Ascending aorta (tissue), 2 donors: Measurements from ENCODE around the gene PANX1. TPM values are rescaled to one million over a fixed set of nuclear protein-coding genes. Genes with fewer than 3 reads are reported as not detected.

ENCODE experiments used
- DNase-seq, 2 donors: peaks; one replicate each; pipeline ENCODE4 v3.0.0-alpha.2; 2019; ENCODE audit warnings: low spot score in 2 of 2
- H3K27ac ChIP-seq, 2 donors: fragments of 200-600 bp; sonication (generic); one replicate each; pipeline ENCODE4 v1.5.1; 2016 to 2017; ENCODE audit warnings: mild to moderate bottlenecking in 1 of 2
- H3K27me3 ChIP-seq: fragments of 200-600 bp; sonication (generic); one replicate; pipeline ENCODE4 v1.5.1; 2017
- H3K36me3 ChIP-seq, 2 donors: fragments of 200-600 bp; sonication (generic); one replicate each; pipeline ENCODE4 v1.5.1; 2016
- H3K4me1 ChIP-seq, 2 donors: fragments of 200-600 bp; sonication (generic); one replicate each; pipeline ENCODE4 v1.5.1; 2016 to 2017; ENCODE audit warnings: mild to moderate bottlenecking in 1 of 2
- H3K4me3 ChIP-seq, 2 donors: fragments of 200-600 bp; sonication (generic); one replicate each; pipeline ENCODE4 v1.5.1; 2016 to 2017; ENCODE audit warnings: mild to moderate bottlenecking in 1 of 2
- H3K9me3 ChIP-seq, 2 donors: fragments of 200-600 bp; sonication (generic); one replicate each; pipeline ENCODE4 v1.5.1; 2016
- intact Hi-C: fragments of 100-400 bp; cut with DNase I; formaldehyde crosslinking; loops from one replicate; pipeline ENCODE4 v1.15.1; 2023
- total RNA-seq: library from RNA; depleted of rRNA; stranded (reverse); fragments of >200 nt; gene quantifications from one replicate; pipeline ENCODE4 v1.1.0, GENCODE V29; 2016
- TF ChIP-seq, protein P1 (sequence below), 3 experiments: fragments of 200-600 bp in 2 of 3; fragments of 450-650 bp in 1 of 3; sonication (generic) in 2 of 3; IDR thresholded peaks; one replicate each; pipeline ENCODE4 v1.5.1; 2016 to 2019; ENCODE audit warnings: antibody characterized with exemption in 3 of 3, mild to moderate bottlenecking in 1 of 3, moderate library complexity in 1 of 3

The PANX1 gene
- total RNA-seq, 1 donor from 2014 or later = 24.4 TPM

DNA sequence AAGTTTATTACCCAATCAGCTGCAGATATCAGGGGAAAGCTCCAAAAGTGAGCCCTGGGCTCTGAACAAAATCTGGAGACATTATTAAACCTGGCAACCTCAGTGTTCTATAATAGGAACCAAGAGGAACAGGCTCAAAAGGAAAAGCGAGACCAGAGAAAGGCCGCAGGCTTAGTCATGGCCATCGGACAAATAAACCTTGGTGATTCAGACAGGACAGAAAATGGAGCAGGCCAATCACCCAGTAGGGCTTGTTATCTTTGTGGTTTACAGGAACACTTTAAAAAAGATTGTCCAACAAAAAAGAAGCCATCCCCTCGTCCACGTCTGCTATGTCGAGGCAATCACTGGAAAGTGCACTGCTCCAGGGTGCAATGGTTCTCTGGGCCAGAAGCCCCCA lies 7.7 kb upstream of the PANX1 start:
- H3K27ac ChIP-seq = no peak overlapping the region
- intact Hi-C loops = no loop called here
- no peaks in the 10 kb centered on the region for H3K27me3 ChIP-seq
- H3K4me3 ChIP-seq = no peak overlapping the region
- no peaks in the 10 kb centered on the region for H3K36me3 ChIP-seq
- TF ChIP-seq, protein P1, sequence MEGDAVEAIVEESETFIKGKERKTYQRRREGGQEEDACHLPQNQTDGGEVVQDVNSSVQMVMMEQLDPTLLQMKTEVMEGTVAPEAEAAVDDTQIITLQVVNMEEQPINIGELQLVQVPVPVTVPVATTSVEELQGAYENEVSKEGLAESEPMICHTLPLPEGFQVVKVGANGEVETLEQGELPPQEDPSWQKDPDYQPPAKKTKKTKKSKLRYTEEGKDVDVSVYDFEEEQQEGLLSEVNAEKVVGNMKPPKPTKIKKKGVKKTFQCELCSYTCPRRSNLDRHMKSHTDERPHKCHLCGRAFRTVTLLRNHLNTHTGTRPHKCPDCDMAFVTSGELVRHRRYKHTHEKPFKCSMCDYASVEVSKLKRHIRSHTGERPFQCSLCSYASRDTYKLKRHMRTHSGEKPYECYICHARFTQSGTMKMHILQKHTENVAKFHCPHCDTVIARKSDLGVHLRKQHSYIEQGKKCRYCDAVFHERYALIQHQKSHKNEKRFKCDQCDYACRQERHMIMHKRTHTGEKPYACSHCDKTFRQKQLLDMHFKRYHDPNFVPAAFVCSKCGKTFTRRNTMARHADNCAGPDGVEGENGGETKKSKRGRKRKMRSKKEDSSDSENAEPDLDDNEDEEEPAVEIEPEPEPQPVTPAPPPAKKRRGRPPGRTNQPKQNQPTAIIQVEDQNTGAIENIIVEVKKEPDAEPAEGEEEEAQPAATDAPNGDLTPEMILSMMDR (IDR thresholded peaks at IDR 0.05) = no peak
- no peak for DNase-seq
- H3K9me3 ChIP-seq = no peaks in the 10 kb centered on the region
- peaks cover 0 to 7% of the 10 kb centered on the region in 2 donors for H3K4me1 ChIP-seq

DNA sequence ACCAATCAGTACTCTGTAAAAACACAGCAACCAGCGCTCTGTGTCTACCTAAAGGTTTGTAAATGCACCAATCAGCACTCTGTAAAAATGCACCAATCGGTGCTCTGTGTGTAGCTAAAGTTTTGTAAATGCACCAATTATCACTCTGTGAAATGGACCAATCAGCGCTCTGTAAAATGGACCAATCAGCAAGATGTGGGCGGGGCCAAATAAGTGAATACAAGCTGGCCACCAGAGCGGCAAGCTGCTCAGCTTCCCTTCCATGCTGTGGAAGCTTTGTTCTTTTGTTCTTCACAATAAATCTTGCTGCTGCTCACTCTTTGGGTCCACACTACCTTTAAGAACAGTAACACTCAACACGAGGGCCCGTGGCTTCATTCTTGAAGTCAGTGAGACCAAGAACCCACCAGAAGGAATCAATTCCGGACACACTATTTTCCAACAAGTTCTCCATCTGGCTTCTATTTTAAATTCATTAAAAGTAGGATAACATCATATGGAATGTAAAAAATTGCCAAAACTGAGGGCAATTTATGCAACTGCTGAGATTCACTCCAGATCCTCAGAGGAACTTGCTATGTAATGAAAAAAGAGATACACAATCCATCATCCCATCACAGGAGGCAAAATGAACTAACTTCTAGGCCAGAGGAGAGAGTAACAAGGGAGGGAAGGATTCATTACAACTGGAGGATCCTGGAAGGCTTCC lies 3.1 kb upstream of the PANX1 start:
- TF ChIP-seq, protein P1 (IDR thresholded peaks at IDR 0.05) = no peak
- Histone ChIP-seq H3K27ac (no peak overlapping the region), H3K4me3 (no peak overlapping the region), H3K36me3 (no peaks in the 10 kb centered on the region), H3K9me3 (no peaks in the 10 kb centered on the region), H3K27me3 (no peaks in the 10 kb centered on the region), H3K4me1 (peaks cover 0 to 11% of the 10 kb centered on the region in 2 donors)
- intact Hi-C loops = loop anchor here (5.0 kb wide), 1 partner anchor 383 kb away; the partner anchor contains the start of genes C11orf54 and TAF1D
- no peak for DNase-seq

DNA sequence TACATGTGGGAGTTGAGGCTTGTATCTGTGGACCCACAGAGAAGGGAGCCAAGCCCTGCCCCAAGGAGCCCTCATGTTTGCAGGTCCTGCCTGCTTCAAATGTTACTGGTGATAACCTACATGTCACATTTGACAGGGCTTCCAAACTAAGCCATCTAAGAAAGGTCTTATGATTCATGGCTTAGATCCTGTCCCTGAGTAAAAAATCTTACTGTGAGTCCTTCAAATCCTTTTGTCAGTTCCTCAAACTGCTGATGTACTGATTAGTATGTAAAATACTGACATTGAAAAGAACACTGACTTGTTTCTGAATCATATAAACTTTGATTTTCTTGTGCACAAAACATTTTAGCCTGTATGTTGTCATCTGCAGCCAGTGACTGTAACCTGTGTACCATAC lies 1.0 kb upstream of the PANX1 start:
- intact Hi-C loops = loop anchor here (1.0 to 5.0 kb wide), 4 partner anchors 15 to 385 kb away; partner anchors contain the start of genes C11orf54 and TAF1D
- peak overlapping the region; percentile 90 to 96 for H3K27ac ChIP-seq
- DNase-seq = no peak

DNA sequence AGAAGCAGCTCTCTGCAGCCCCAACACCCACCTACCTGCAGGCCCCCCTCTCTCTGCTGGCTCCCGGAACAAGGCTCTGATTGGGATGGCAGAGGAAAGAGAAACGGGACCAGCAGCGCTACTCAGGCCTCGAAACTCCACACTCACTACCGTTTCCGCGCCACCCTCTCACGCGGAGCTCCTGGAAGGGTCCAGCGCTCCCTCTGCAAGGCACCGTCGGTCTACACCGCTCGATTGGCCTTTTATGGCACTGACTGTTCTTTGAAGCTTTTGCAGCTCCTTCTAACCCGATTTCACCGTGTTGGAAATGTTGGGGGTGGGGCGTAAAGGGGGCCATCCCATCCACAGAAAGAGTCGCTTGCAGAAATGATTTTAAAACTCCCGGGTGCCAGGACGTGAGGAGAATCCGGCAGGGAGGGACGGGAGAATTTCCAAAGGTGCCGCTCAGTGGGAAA lies 323 bp upstream of the PANX1 start:
- H3K27ac ChIP-seq = peak overlapping the region; percentile 90 to 96
- intact Hi-C loops = loop anchor here (1.0 to 5.0 kb wide), 4 partner anchors 16 to 386 kb away; partner anchors contain the start of genes C11orf54 and TAF1D
- TF ChIP-seq, protein P1 (IDR thresholded peaks at IDR 0.05) = no peak
- no peaks in the 10 kb centered on the region for H3K9me3 ChIP-seq
- no peak for DNase-seq
- no peaks in the 10 kb centered on the region for H3K27me3 ChIP-seq
- H3K4me3 ChIP-seq = peak overlapping the region; percentile 66 to 94
- no peaks in the 10 kb centered on the region for H3K36me3 ChIP-seq
- peaks cover 0 to 30% of the 10 kb centered on the region in 2 donors for H3K4me1 ChIP-seq

More for the DNA sequence above, 1.0 kb upstream of the PANX1 start:
- Histone ChIP-seq H3K4me3 (peak overlapping the region; percentile 66 to 94), H3K27me3 (no peaks in the 10 kb centered on the region), H3K4me1 (peaks cover 0 to 26% of the 10 kb centered on the region in 2 donors), H3K9me3 (no peaks in the 10 kb centered on the region), H3K36me3 (no peaks in the 10 kb centered on the region)
- TF ChIP-seq, protein P1 (IDR thresholded peaks at IDR 0.05) = no peak

DNA sequence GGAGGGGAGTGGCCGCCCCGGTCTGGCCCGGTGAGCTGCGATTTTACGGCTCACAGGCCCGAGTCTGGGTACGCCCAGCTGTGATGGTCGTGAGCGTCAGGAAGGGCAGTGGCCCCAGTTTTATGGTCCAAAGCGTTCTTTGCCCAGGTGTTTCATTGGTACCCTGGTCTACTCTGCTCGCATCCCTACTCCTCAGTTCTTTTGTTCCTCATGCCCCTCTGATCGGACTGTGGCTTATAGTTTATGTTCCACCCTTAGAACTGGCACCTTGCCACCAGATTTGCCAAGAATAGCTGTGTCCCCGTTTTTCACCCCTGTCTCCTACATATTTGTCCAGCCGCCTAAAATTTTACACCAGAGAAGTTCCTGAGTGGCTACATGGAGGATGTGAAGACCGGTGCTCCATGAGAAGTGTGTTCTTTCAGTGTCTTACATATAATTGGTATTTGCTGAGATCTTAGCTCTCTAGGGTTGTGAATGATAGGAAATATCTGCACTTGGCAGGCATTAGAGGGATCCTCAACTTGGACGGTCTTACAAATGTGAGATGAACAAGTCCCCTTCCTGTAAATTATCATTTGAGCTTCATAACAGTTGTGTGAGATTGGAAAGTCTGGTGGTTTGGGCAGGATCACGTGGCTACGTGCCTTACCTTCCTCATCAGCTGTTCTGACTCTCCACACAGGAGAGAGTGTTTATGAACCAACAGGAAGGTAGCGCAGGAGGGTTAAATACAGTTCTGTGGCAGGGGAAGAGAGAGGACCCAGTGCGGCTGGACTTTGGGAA lies 1.1 kb downstream of the PANX1 start:
- Histone ChIP-seq H3K4me1 (peaks cover 2 to 40% of the 10 kb centered on the region in 2 donors), H3K27me3 (no peaks in the 10 kb centered on the region), H3K27ac (peak overlapping the region; percentile 90 to 96), H3K36me3 (no peaks in the 10 kb centered on the region), H3K9me3 (no peaks in the 10 kb centered on the region), H3K4me3 (peak overlapping the region; percentile 66 to 94)
- peak in 1 of 2 donors; percentile 59 for DNase-seq
- TF ChIP-seq, protein P1 (IDR thresholded peaks at IDR 0.05) = no peak
- intact Hi-C loops = loop anchor here (2.0 to 5.0 kb wide), 5 partner anchors 17 to 418 kb away; partner anchors contain the start of genes ANKRD49, C11orf54, MRE11 and TAF1D
